GM11168 (cell line): Measurements from ENCODE around the gene CALML6.
"Not testable (repeated sequence)": the region's sequence is repeated elsewhere in the genome, so short reads cannot be mapped to it uniquely, and the experiment has no call there.

Experiments
- in situ Hi-C: fragments of 300-500 bp; cut with MboI; formaldehyde crosslinking; loops from one replicate; pipeline ENCODE4 v1.12.0; 2022; ENCODE audit warnings: low sequenced_read_pairs; ENCODE audit not compliant: unreplicated experiment

The CALML6 gene, protein sequence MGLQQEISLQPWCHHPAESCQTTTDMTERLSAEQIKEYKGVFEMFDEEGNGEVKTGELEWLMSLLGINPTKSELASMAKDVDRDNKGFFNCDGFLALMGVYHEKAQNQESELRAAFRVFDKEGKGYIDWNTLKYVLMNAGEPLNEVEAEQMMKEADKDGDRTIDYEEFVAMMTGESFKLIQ

GRCh38 chr1:1914971-1915692 is at the start of gene CALML6:
Gene CALML6, plus strand, starts transcription at chr1:1915260. Its CDS starts 21 bp downstream, at chr1:1915281.
- in situ Hi-C loops = no loop called here

- in situ Hi-C loops = no loop called here
These were observed 47.9 kb upstream of the CALML6 start for GRCh38 chr1:1867164-1867563.

DNA sequence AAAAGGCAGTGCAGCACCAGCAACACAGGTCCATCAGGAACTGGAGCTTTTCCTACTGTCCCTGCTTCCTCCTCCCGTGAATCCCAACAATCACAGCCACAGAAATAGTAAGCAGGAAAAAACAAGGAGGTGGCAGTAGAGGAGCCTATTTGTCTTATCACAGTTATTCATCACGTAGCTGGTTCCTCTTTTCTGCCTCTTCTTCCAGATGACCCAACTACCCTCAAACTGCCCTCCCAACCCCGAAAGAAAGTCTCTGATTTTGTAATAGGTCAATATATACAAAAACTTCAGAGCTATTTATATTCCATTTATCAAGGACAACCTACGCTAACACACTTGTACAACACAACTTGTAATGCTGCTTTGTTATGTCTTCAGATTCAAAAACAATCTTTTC is 45.6 kb upstream of the CALML6 start:
- in situ Hi-C loops = no loop called here

DNA sequence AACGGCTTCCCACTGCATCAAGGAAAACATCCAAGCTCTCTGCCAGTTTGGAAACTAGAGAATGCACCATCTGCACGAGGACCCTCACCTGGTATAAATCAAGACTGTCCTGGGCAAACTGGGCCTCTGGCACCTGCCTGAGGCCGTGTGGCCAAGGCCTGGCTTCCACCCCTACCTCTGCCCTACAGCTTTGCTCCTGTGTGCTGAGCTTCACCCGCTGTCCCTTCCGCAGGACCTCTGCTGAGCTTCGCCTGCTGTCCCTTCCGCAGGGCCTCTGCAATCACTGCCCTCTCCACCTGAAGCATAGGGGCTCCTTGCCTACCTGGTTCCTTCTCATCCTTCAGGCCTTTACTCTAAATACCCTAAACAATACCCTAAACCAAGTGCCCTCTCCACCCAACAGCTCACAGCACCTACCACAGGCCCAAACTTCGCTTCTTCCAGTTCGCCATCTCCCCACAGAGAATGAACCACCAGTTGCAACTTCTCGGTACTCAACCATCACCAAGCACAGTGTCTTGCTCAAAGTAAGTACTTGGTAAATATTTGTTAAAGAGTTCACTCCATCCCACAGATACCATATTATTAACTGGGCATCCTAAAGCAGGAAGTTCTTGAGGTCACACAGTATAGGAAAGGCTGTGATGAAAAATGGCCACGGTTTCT is 42.6 kb upstream of the CALML6 start:
- in situ Hi-C loops = no loop called here

DNA sequence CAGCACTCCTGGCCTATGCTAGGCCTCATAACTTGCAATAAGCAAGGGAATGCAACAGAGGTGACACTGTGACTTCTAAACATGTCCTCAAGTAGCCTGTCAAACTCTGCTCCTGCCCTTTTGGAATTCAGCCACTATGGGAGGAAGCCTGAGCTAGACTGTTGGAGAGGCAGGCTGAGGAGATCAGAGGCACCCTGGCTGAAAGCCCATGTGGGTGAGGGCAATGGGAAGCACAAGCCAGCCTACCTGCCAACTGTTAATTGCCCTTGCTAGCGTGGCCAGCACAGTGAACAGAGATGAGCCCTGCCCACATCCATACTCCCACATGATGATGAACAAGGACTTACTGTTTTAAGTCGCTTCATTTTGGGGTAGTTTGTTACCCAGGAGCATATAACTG is 41.9 kb upstream of the CALML6 start:
- in situ Hi-C loops = no loop called here

DNA sequence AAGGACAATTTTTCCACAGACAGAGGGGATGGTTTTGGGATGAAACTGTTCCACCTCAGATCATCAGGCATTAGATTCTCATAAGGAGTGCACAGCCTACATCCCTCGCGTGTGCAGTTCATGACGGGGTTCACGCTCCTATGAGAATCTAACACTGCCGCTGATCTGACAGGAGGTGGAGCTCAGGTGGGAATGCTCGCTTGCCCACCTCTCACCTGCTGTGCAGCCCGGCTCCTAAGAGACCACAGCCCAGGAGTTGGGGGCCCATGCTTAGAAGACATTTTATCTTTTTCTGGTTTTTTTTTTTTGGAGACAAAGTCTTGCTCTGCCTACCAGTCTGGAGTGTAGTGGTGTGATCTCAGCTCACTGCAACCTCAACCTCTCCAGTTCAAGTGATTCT is 40.2 kb upstream of the CALML6 start:
- in situ Hi-C loops = no loop called here

GRCh38 chr1:1875932-1876331 is 39.1 kb upstream of the CALML6 start:
- in situ Hi-C loops = no loop called here

GRCh38 chr1:1876335-1876930 is 38.6 kb upstream of the CALML6 start:
- in situ Hi-C loops = no loop called here

GRCh38 chr1:1877865-1878436 is 37.1 kb upstream of the CALML6 start:
- in situ Hi-C loops = no loop called here

DNA sequence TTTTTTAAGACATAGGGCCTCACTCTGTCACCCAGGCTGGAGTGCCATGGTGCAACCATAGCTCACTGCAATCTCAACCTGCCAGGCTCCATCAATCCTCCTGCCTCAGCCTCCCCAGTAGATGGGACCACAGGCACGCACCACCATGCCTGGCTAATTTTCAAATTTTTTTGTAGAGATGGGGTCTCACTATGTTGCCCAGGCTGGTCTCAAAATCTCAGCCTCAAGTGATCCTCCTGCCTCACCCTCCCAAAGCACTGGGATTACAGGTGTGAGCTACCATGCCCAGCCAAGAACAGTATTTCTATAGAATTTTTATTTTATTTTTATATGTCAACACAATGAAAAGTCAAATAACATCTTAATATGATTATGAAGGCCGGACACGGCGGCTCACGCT is 35.1 kb upstream of the CALML6 start:
- in situ Hi-C loops = no loop called here

- in situ Hi-C loops = no loop called here
These were observed 34.3 kb upstream of the CALML6 start for GRCh38 chr1:1880617-1881312.

GRCh38 chr1:1881727-1882126 is 33.3 kb upstream of the CALML6 start:
- in situ Hi-C loops = no loop called here

DNA sequence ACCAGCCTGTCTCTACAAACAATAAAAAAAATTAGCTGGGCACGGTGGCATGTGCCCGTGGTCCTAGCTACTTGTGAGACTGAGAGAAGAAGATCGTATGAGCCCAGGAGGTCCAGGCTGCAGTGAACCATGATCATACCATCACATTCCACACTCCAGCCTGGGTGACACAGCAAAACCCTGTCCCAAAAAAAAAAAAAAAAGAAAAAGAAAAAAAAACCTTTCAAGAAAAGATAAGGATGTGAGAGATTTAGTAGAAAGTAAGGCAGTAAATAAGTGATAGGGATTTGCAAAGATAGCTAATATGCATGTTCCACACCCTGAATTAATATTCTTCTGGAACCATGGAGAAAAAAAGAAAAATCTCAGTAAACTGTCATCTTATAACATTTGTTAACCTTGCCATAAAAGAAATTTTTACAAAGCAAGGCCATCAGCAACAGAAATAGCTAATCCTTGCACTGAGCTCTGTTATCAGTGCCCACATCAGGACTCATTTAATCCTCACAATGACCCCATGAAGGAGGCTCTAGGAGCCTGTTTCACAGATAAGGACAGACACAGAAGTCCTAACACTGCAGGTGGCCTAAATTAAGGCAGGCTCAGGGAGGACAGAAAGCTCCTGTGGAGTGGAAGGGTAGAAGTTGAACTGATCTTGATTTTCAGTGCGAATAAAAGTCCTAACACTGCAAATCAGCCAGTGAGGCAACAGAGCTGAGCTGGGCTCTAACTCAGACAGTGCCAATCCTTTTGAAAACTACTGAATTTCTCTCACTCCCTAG is 31.8 kb upstream of the CALML6 start:
- in situ Hi-C loops = no loop called here

GRCh38 chr1:1883890-1884289 is 31.2 kb upstream of the CALML6 start:
- in situ Hi-C loops = not testable (repeated sequence)

GRCh38 chr1:1889090-1889750 is 25.8 kb upstream of the CALML6 start:
- in situ Hi-C loops = no loop called here

GRCh38 chr1:1889847-1890505 is 25.1 kb upstream of the CALML6 start:
- in situ Hi-C loops = no loop called here

DNA sequence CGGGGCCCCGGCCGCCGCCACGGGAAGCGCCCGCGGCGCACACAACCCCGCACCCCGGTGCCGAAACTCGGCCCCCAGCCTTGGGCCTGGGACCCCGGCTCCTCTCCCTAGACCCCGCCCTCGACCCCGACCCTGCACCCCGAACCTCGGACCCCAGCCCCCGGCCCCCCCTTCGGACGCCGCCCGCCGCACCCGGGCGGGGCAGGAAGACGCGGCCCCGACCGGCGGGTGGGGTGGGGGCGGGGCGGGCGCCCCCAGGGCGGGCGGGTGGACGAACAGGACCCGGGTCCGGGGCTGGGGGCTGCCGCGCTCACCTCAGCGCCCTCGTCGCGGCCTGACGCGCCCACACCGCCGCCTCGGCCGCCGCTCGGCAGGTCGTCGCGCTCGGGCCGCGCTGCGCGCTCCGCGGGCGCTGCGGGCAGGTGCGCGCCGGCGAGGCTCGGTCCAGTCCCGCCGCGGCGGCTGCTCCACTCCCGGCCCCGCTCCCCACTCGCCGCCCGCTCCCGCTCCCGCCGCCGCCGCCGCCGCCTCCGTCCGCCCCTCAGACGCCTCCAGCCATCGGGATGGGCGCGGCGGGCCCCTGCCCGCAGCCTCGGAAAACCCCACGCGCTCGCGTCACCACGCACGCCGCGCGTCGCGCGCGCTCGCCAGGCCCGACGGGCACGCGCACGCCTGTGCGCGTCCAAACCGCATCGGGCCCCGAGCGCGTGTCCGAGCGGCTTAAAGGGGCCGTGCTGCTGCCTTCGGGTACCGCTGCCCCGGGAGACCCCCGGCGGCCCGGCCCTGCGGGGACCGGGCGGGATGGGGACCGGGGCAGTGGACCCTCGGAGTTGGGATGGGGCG is 24.3 kb upstream of the CALML6 start, which contains the start of gene GNB1:
GNB1 (minus strand) TSS at position 582 of the 843 bp plus-strand sequence. CDS start 65,634 bp downstream, outside the sequence.
- in situ Hi-C loops = no loop called here
